ENCODE data around the gene THAP8.
A peak's percentile ranks its signal among the peaks of the same experiment; 100 is the strongest.

THAP8 gene

GRCh38 chr19:36054119-36054732, at the start of gene THAP8:
Gene THAP8 (minus strand): TSS chr19:36054285. CDS start chr19:36054217, 68 bp downstream.
- peak; percentile 51 for TF ChIP-seq CTCF (conservative IDR thresholded peaks at IDR 0.05; ENCODE audit: low read depth, low read length)
- peak; percentile 96 for DNase-seq (ENCODE audit: low read depth)
- H3K4me3 ChIP-seq (ENCODE audit: low read length), result peak within 1 kb of the TSS; percentile 66

- TF ChIP-seq CTCF (conservative IDR thresholded peaks at IDR 0.05; ENCODE audit: low read depth, low read length), result no peak
- no peak for DNase-seq (ENCODE audit: low read depth)
- no peak overlapping the region for H3K4me3 ChIP-seq (ENCODE audit: low read length)
Measured at GRCh38 chr19:36103040-36103626, 49.0 kb upstream of the THAP8 start.

- H3K4me3 ChIP-seq (ENCODE audit: low read length), result no peak overlapping the region
- no peak for TF ChIP-seq CTCF (conservative IDR thresholded peaks at IDR 0.05; ENCODE audit: low read depth, low read length)
- DNase-seq (ENCODE audit: low read depth), result no peak
Measured at GRCh38 chr19:36101550-36102327, 47.7 kb upstream of the THAP8 start.

GRCh38 chr19:36100476-36100875, 46.4 kb upstream of the THAP8 start:
- no peak overlapping the region for H3K4me3 ChIP-seq (ENCODE audit: low read length)
- no peak for TF ChIP-seq CTCF (conservative IDR thresholded peaks at IDR 0.05; ENCODE audit: low read depth, low read length)
- DNase-seq (ENCODE audit: low read depth), result no peak

GRCh38 chr19:36099166-36099785, 45.2 kb upstream of the THAP8 start:
- no peak for DNase-seq (ENCODE audit: low read depth)
- no peak overlapping the region for H3K4me3 ChIP-seq (ENCODE audit: low read length)
- no peak for TF ChIP-seq CTCF (conservative IDR thresholded peaks at IDR 0.05; ENCODE audit: low read depth, low read length)

- DNase-seq (ENCODE audit: low read depth), result no peak
- no peak for TF ChIP-seq CTCF (conservative IDR thresholded peaks at IDR 0.05; ENCODE audit: low read depth, low read length)
Measured at GRCh38 chr19:36097036-36097435, 43.0 kb upstream of the THAP8 start.

More at GRCh38 chr19:36097036-36097435, 43.0 kb upstream of the THAP8 start:
- no peak overlapping the region for H3K4me3 ChIP-seq (ENCODE audit: low read length)
